Stimulated activated effector memory CD8-positive, alpha-beta T cell treated with anti-CD3 and anti-CD28 coated beads, Interleukin-12 subunit alpha, Interleukin-12 subunit beta, amount 100 ng/mL, for 72 hours (primary cell): ENCODE results near the gene PHF14.

Experiments used
- ATAC-seq: fragments of 150-1000 bp; cut with Tn5 transposase; 2 replicates; pipeline ENCODE4 v1.10.0; 2021
- DNase-seq, 2 donors: peaks; one replicate each; pipeline ENCODE4 v3.0.0; 2021 to 2022; ENCODE audit warnings: low spot score in 2 of 2
- H3K27ac Mint-ChIP-seq: one replicate; pipeline ENCODE4 v1.8.0; 2022; ENCODE audit warnings: mild to moderate bottlenecking, mixed read lengths
- H3K36me3 Mint-ChIP-seq: one replicate; pipeline ENCODE4 v1.8.0; 2022; ENCODE audit warnings: mild to moderate bottlenecking, mixed read lengths
- H3K4me1 Mint-ChIP-seq: one replicate; pipeline ENCODE4 v1.8.0; 2022; ENCODE audit warnings: mixed read lengths
- H3K4me3 Mint-ChIP-seq: one replicate; pipeline ENCODE4 v1.8.0; 2022; ENCODE audit warnings: mild to moderate bottlenecking, mixed read lengths
- H3K9me3 Mint-ChIP-seq: one replicate; pipeline ENCODE4 v1.8.0; 2022; ENCODE audit warnings: mixed read lengths

Gene PHF14

GRCh38 chr7:11170863-11171568 is 197.3 kb downstream of the PHF14 start:
- H3K36me3 Mint-ChIP-seq = no peaks in the 10 kb centered on the region
- ATAC-seq = peak; percentile 69
- H3K27ac Mint-ChIP-seq = no peak overlapping the region
- DNase-seq = no peak
- no peaks in the 10 kb centered on the region for H3K4me1 Mint-ChIP-seq
- H3K9me3 Mint-ChIP-seq = no peaks in the 10 kb centered on the region
- H3K4me3 Mint-ChIP-seq = no peak overlapping the region

GRCh38 chr7:11171569-11172192 is 198.0 kb downstream of the PHF14 start:
- H3K36me3 Mint-ChIP-seq = no peaks in the 10 kb centered on the region
- ATAC-seq (no peak), DNase-seq (no peak)
- no peaks in the 10 kb centered on the region for H3K9me3 Mint-ChIP-seq
- no peak overlapping the region for H3K4me3 Mint-ChIP-seq
- no peak overlapping the region for H3K27ac Mint-ChIP-seq
- H3K4me1 Mint-ChIP-seq = no peaks in the 10 kb centered on the region

GRCh38 chr7:11172835-11173234 is 199.2 kb downstream of the PHF14 start:
- H3K4me3 Mint-ChIP-seq = no peak overlapping the region
- H3K27ac Mint-ChIP-seq = no peak overlapping the region
- no peaks in the 10 kb centered on the region for H3K9me3 Mint-ChIP-seq
- H3K4me1 Mint-ChIP-seq = no peaks in the 10 kb centered on the region
- no peaks in the 10 kb centered on the region for H3K36me3 Mint-ChIP-seq
- no peak for ATAC-seq
- DNase-seq = no peak

- no peak overlapping the region for H3K27ac Mint-ChIP-seq
- H3K4me3 Mint-ChIP-seq = no peak overlapping the region
- H3K4me1 Mint-ChIP-seq = no peaks in the 10 kb centered on the region
- H3K36me3 Mint-ChIP-seq = no peaks in the 10 kb centered on the region
- H3K9me3 Mint-ChIP-seq = no peaks in the 10 kb centered on the region
- DNase-seq = no peak
- no peak for ATAC-seq
These were observed 201.7 kb downstream of the PHF14 start for GRCh38 chr7:11175371-11175770.

GRCh38 chr7:11175887-11176286 is 202.2 kb downstream of the PHF14 start:
- no peak for ATAC-seq
- H3K36me3 Mint-ChIP-seq = no peaks in the 10 kb centered on the region
- no peak overlapping the region for H3K27ac Mint-ChIP-seq
- no peaks in the 10 kb centered on the region for H3K4me1 Mint-ChIP-seq
- no peak overlapping the region for H3K4me3 Mint-ChIP-seq
- no peaks in the 10 kb centered on the region for H3K9me3 Mint-ChIP-seq
- no peak for DNase-seq

- ATAC-seq (no peak), DNase-seq (no peak)
- Mint-ChIP-seq H3K36me3 (no peaks in the 10 kb centered on the region), H3K27ac (no peak overlapping the region), H3K9me3 (no peaks in the 10 kb centered on the region), H3K4me1 (no peaks in the 10 kb centered on the region), H3K4me3 (no peak overlapping the region)
These were observed 203.4 kb downstream of the PHF14 start for GRCh38 chr7:11176985-11177555.

- DNase-seq (no peak), ATAC-seq (peak; percentile 87)
- Mint-ChIP-seq H3K9me3 (no peaks in the 10 kb centered on the region), H3K27ac (no peak overlapping the region), H3K4me3 (no peak overlapping the region), H3K4me1 (no peaks in the 10 kb centered on the region), H3K36me3 (no peaks in the 10 kb centered on the region)
These were observed 204.1 kb downstream of the PHF14 start for GRCh38 chr7:11177793-11178192.

GRCh38 chr7:11181590-11181989 is 207.9 kb downstream of the PHF14 start:
- ATAC-seq = no peak
- DNase-seq = no peak
- H3K4me3 Mint-ChIP-seq = no peak overlapping the region
- H3K27ac Mint-ChIP-seq = no peak overlapping the region
- H3K9me3 Mint-ChIP-seq = no peaks in the 10 kb centered on the region
- H3K36me3 Mint-ChIP-seq = no peaks in the 10 kb centered on the region
- no peaks in the 10 kb centered on the region for H3K4me1 Mint-ChIP-seq

- H3K4me3 Mint-ChIP-seq = no peak overlapping the region
- no peaks in the 10 kb centered on the region for H3K9me3 Mint-ChIP-seq
- ATAC-seq = no peak
- no peak for DNase-seq
- H3K27ac Mint-ChIP-seq = no peak overlapping the region
- H3K4me1 Mint-ChIP-seq = no peaks in the 10 kb centered on the region
- no peaks in the 10 kb centered on the region for H3K36me3 Mint-ChIP-seq
These were observed 209.1 kb downstream of the PHF14 start for GRCh38 chr7:11182736-11183135.

GRCh38 chr7:11185179-11185815 is 211.6 kb downstream of the PHF14 start:
- H3K4me3 Mint-ChIP-seq = no peak overlapping the region
- DNase-seq (no peak), ATAC-seq (no peak)
- no peak overlapping the region for H3K27ac Mint-ChIP-seq
- H3K4me1 Mint-ChIP-seq = no peaks in the 10 kb centered on the region
- no peaks in the 10 kb centered on the region for H3K36me3 Mint-ChIP-seq
- H3K9me3 Mint-ChIP-seq = no peaks in the 10 kb centered on the region

- Mint-ChIP-seq H3K36me3 (no peaks in the 10 kb centered on the region), H3K4me3 (no peak overlapping the region), H3K4me1 (peaks cover 8% of the 10 kb centered on the region), H3K9me3 (no peaks in the 10 kb centered on the region), H3K27ac (no peak overlapping the region)
- ATAC-seq = peak; percentile 22
- DNase-seq = no peak
These were observed 215.0 kb downstream of the PHF14 start for GRCh38 chr7:11188529-11189310.

GRCh38 chr7:11191081-11191480 is 217.4 kb downstream of the PHF14 start:
- Mint-ChIP-seq H3K36me3 (no peaks in the 10 kb centered on the region), H3K27ac (no peak overlapping the region), H3K9me3 (no peaks in the 10 kb centered on the region), H3K4me3 (no peak overlapping the region), H3K4me1 (peaks cover 8% of the 10 kb centered on the region)
- ATAC-seq = no peak
- no peak for DNase-seq

- ATAC-seq (no peak), DNase-seq (no peak)
- Mint-ChIP-seq H3K4me1 (peaks cover 8% of the 10 kb centered on the region), H3K4me3 (no peak overlapping the region), H3K9me3 (no peaks in the 10 kb centered on the region), H3K27ac (no peak overlapping the region), H3K36me3 (no peaks in the 10 kb centered on the region)
These were observed 218.0 kb downstream of the PHF14 start for GRCh38 chr7:11191574-11192220.

- Mint-ChIP-seq H3K27ac (no peak overlapping the region), H3K4me1 (peaks cover 8% of the 10 kb centered on the region)
These were observed 218.8 kb downstream of the PHF14 start for GRCh38 chr7:11192506-11192905.

More at GRCh38 chr7:11192506-11192905, 218.8 kb downstream of the PHF14 start:
- Mint-ChIP-seq H3K4me3 (no peak overlapping the region), H3K36me3 (no peaks in the 10 kb centered on the region), H3K9me3 (no peaks in the 10 kb centered on the region)
- DNase-seq (no peak), ATAC-seq (peak; percentile 85)
